Activated T-cell treated with anti-CD3 and anti-CD28 coated beads, Interleukin-2, amount 50 U/mL, for 24 hours (primary cell): ENCODE measurements around the gene KIF2A.

ENCODE experiments used
- DNase-seq: peaks from one replicate; pipeline ENCODE4 v3.0.0-alpha.2; 2020
- H3K27ac Mint-ChIP-seq: 2 replicates; pipeline ENCODE4 v1.8.0; 2020; ENCODE audit warnings: mild to moderate bottlenecking, mixed read lengths
- H3K27me3 Mint-ChIP-seq: 2 replicates; pipeline ENCODE4 v1.8.0; 2020; ENCODE audit warnings: mixed read lengths
- H3K36me3 Mint-ChIP-seq: 2 replicates; pipeline ENCODE4 v1.8.0; 2020; ENCODE audit warnings: low read depth, mixed read lengths
- H3K4me1 Mint-ChIP-seq: 2 replicates; pipeline ENCODE4 v1.8.0; 2020; ENCODE audit warnings: low read depth, mixed read lengths
- H3K4me3 Mint-ChIP-seq: 2 replicates; pipeline ENCODE4 v1.8.0; 2020; ENCODE audit warnings: mild to moderate bottlenecking, moderate library complexity, mixed read lengths
- H3K9me3 Mint-ChIP-seq: 2 replicates; pipeline ENCODE4 v1.8.0; 2020; ENCODE audit warnings: mixed read lengths

The KIF2A gene

GRCh38 chr5:62412549-62413329 lies 106.7 kb downstream of the KIF2A start, which contains the start of gene IPO11:
Gene IPO11, plus strand, starts transcription at chr5:62412763. Its CDS starts 24,517 bp downstream, at chr5:62437280.
- Mint-ChIP-seq H3K4me1 (peaks cover 30% of the 10 kb centered on the region), H3K4me3 (peak within 1 kb of the TSS; percentile 94), H3K27me3 (no peaks in the 10 kb centered on the region), H3K36me3 (peaks cover 26% of the 10 kb centered on the region), H3K27ac (peak within 1 kb of the TSS; percentile 96), H3K9me3 (no peaks in the 10 kb centered on the region)
- DNase-seq = peak; percentile 99

DNA sequence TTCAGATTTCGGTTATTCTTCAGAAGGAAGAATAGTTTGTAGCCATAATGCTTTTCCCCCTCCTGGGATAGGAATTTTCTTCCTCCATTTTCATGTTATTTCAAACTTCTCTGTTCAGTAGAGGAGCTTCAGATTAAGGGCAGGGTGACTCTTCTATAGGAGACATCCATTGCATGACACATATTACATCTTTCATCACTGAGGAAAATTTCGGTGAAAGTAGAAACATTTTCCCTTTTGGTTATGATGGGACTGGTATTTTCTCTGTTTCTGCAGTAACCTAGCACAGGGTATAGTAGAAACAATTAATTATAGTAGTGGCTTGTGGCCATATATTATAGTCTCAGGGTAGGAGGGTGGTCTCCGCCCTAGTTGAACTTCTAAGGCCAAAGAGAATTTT lies 107.7 kb downstream of the KIF2A start:
- no peak for DNase-seq
- Mint-ChIP-seq H3K4me3 (peak overlapping the region; percentile 94), H3K27me3 (no peaks in the 10 kb centered on the region), H3K36me3 (peaks cover 34% of the 10 kb centered on the region), H3K4me1 (peaks cover 30% of the 10 kb centered on the region), H3K9me3 (no peaks in the 10 kb centered on the region), H3K27ac (peak overlapping the region; percentile 96)

- Mint-ChIP-seq H3K9me3 (no peaks in the 10 kb centered on the region), H3K27ac (no peak overlapping the region), H3K27me3 (no peaks in the 10 kb centered on the region), H3K4me3 (no peak overlapping the region), H3K4me1 (peaks cover 35% of the 10 kb centered on the region), H3K36me3 (peaks cover 50% of the 10 kb centered on the region)
- DNase-seq = no peak
Measured at GRCh38 chr5:62418462-62419076, 112.6 kb downstream of the KIF2A start.

DNA sequence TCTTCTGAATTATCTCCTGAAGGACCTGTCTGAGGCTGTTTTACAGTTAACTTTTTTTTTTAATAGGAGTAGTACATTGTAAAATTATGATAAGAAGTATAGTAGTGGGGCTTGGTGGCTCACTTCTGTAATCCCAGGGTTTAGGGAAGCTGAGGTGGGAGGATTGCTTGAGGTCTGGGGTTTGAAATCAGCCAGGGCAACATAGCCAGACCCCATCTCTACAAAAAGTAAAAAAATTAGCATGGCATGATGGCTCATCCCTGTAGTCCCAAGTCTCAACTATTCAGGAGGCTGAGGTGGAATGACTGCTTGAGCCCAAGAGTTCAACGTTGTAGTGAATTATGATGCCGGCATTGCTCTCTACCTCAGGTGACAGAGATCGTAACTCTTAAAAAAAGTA lies 113.6 kb downstream of the KIF2A start:
- Mint-ChIP-seq H3K27me3 (no peaks in the 10 kb centered on the region), H3K4me3 (no peak overlapping the region), H3K36me3 (peaks cover 48% of the 10 kb centered on the region), H3K4me1 (peaks cover 27% of the 10 kb centered on the region), H3K27ac (no peak overlapping the region), H3K9me3 (no peaks in the 10 kb centered on the region)
- DNase-seq = no peak

DNA sequence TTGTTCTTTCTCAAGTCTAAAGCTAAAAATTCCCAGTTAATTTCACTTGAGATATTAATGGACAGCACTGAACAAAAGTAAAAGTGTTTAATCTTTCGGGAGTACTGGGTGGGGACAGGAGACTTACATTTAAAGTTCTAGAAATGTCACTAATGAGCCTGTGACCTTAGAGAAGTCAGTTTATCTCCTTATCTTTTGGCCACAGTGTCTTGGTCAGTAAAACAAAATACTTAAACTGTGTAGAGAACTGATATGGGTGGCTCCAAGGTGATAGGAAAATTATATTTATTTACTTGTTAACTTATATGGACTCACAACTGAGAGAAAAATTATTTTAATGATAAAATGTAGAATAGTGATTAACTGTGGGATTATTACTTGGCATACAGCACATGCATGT lies 115.4 kb downstream of the KIF2A start:
- peaks cover 27% of the 10 kb centered on the region for H3K4me1 Mint-ChIP-seq
- DNase-seq = no peak

DNA sequence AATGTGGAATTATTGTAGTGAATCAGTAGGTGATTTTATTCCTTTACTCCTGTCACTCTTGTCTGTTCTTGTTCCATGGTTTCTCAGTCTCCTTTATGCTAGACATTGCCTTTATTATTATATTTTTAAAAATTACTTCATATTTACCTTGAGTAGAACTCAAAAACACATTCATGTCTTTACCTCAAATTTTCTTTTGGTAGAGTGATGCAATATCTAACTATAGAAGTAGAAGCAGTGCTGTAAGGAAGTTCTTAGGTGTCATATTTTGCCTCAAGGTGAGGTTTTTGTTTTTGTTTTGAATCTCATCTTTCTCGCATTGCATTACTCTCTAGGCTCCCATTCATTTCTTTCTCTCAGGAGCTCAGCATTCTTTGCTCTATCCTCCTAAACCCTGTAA lies 118.8 kb downstream of the KIF2A start:
- H3K4me3 Mint-ChIP-seq = no peak overlapping the region
- H3K27ac Mint-ChIP-seq = no peak overlapping the region
- H3K9me3 Mint-ChIP-seq = no peaks in the 10 kb centered on the region
- peaks cover 25% of the 10 kb centered on the region for H3K4me1 Mint-ChIP-seq
- H3K27me3 Mint-ChIP-seq = no peaks in the 10 kb centered on the region
- peaks cover 46% of the 10 kb centered on the region for H3K36me3 Mint-ChIP-seq
- no peak for DNase-seq

More for the DNA sequence above, 115.4 kb downstream of the KIF2A start:
- Mint-ChIP-seq H3K4me3 (no peak overlapping the region), H3K36me3 (peaks cover 55% of the 10 kb centered on the region), H3K9me3 (no peaks in the 10 kb centered on the region), H3K27me3 (no peaks in the 10 kb centered on the region), H3K27ac (no peak overlapping the region)

GRCh38 chr5:62431735-62432620 lies 126.0 kb downstream of the KIF2A start:
- Mint-ChIP-seq H3K27me3 (no peaks in the 10 kb centered on the region), H3K4me3 (no peak overlapping the region), H3K4me1 (peaks cover 25% of the 10 kb centered on the region), H3K36me3 (peaks cover 35% of the 10 kb centered on the region), H3K9me3 (no peaks in the 10 kb centered on the region), H3K27ac (no peak overlapping the region)
- DNase-seq = no peak

DNA sequence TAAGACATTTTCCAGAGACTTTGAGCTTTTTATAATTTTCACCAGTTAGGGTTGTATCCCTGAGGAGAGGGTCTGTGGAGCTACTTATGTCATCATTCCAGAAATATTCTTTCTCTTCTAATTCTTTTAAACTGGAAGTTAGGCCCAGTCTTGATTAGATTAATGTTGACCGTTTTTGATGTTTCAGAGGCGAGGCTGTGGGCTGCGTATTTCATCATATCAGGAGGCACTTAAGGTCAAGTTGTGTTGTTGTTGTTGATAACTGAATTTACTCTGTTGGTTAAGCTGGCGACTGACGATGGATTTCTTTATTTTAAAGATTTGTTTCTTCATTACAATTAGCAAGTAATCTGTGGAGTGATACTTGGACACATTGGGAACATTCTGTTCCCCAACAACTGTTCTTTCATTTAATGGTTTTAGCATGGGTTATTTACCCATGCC lies 126.6 kb downstream of the KIF2A start:
- H3K36me3 Mint-ChIP-seq = peaks cover 32% of the 10 kb centered on the region
- no peaks in the 10 kb centered on the region for H3K9me3 Mint-ChIP-seq
- H3K4me1 Mint-ChIP-seq = peaks cover 27% of the 10 kb centered on the region
- DNase-seq = no peak
- no peaks in the 10 kb centered on the region for H3K27me3 Mint-ChIP-seq
- no peak overlapping the region for H3K4me3 Mint-ChIP-seq
- H3K27ac Mint-ChIP-seq = no peak overlapping the region
